SK-N-SH treated with all-trans-retinoic acid at 6 μM for 48 hours (cell line): ENCODE data around the gene ALDH8A1.

ENCODE experiments used
- ATAC-seq: fragments of 200-7000 bp; cut with Tn5 transposase; 3 replicates; pipeline ENCODE4 v1.9.1; 2020; ENCODE audit warnings: mild to moderate bottlenecking, moderate library complexity
- BACH2 ChIP-seq: fragments of 250-450 bp; sonication (Bioruptor Pico); IDR thresholded peaks from 2 replicates; pipeline ENCODE4 v1.9.0; 2021; ENCODE audit warnings: mild to moderate bottlenecking, borderline replicate concordance
- CREB5 ChIP-seq: fragments of 250-450 bp; sonication (Bioruptor Pico); IDR thresholded peaks from 2 replicates; pipeline ENCODE4 v1.5.1; 2020; ENCODE audit warnings: low read depth, mild to moderate bottlenecking, moderate library complexity
- CSDC2 ChIP-seq: fragments of 250-450 bp; sonication (Bioruptor Pico); IDR thresholded peaks from 2 replicates; pipeline ENCODE4 v1.5.0; 2020; ENCODE audit warnings: mild to moderate bottlenecking, moderate library complexity
- CSRNP3 ChIP-seq: fragments of 250-450 bp; sonication (Bioruptor Pico); IDR thresholded peaks from 2 replicates; pipeline ENCODE4 v1.5.1; 2021; ENCODE audit warnings: mild to moderate bottlenecking, moderate library complexity
- ESRRG ChIP-seq: fragments of 250-450 bp; sonication (Bioruptor Pico); IDR thresholded peaks from 2 replicates; pipeline ENCODE4 v1.6.1; 2021; ENCODE audit warnings: mild to moderate bottlenecking
- GLIS3 ChIP-seq: fragments of 250-450 bp; sonication (Bioruptor Pico); IDR thresholded peaks from 2 replicates; pipeline ENCODE4 v1.5.0; 2020; ENCODE audit warnings: mild to moderate bottlenecking, moderate library complexity
- ISL1 ChIP-seq: fragments of 250-450 bp; sonication (Bioruptor Pico); IDR thresholded peaks from 2 replicates; pipeline ENCODE4 v2.1.2; 2022; ENCODE audit warnings: mild to moderate bottlenecking, moderate library complexity
- OSR1 ChIP-seq: fragments of 250-450 bp; sonication (Bioruptor Pico); IDR thresholded peaks from 2 replicates; pipeline ENCODE4 v1.8.0; 2022; ENCODE audit warnings: moderate library complexity, mild to moderate bottlenecking, inconsistent platforms
- PPARA ChIP-seq: fragments of 250-450 bp; sonication (Bioruptor Pico); IDR thresholded peaks from 2 replicates; pipeline ENCODE4 v1.5.0; 2020; ENCODE audit warnings: mild to moderate bottlenecking, borderline replicate concordance
- RARB ChIP-seq: fragments of 250-450 bp; sonication (Bioruptor Pico); IDR thresholded peaks from 2 replicates; pipeline ENCODE4 v1.8.0; 2021; ENCODE audit warnings: mild to moderate bottlenecking, moderate library complexity
- SNAI2 ChIP-seq: fragments of 250-450 bp; sonication (Bioruptor Pico); IDR thresholded peaks from 2 replicates; pipeline ENCODE4 v1.5.0; 2020; ENCODE audit warnings: mild to moderate bottlenecking, moderate library complexity
- TCF4 ChIP-seq: fragments of 250-450 bp; sonication (Bioruptor Pico); IDR thresholded peaks from 2 replicates; pipeline ENCODE4 v1.8.0; 2021; ENCODE audit warnings: mild to moderate bottlenecking, moderate library complexity, borderline replicate concordance
- TOX ChIP-seq: fragments of 250-450 bp; sonication (Bioruptor Pico); IDR thresholded peaks from 2 replicates; pipeline ENCODE4 v1.8.0; 2021; ENCODE audit warnings: mild to moderate bottlenecking, moderate library complexity, borderline replicate concordance
- TSHZ2 ChIP-seq: fragments of 250-450 bp; sonication (Bioruptor Pico); IDR thresholded peaks from 2 replicates; pipeline ENCODE4 v1.5.0; 2020; ENCODE audit warnings: mild to moderate bottlenecking, moderate library complexity
- ZC3H10 ChIP-seq: fragments of 250-450 bp; sonication (Bioruptor Pico); IDR thresholded peaks from 2 replicates; pipeline ENCODE4 v1.5.1; 2021; ENCODE audit warnings: mild to moderate bottlenecking, moderate library complexity
- ZFP3 ChIP-seq: fragments of 250-450 bp; sonication (Bioruptor Pico); IDR thresholded peaks from 2 replicates; pipeline ENCODE4 v1.5.0; 2020; ENCODE audit warnings: mild to moderate bottlenecking, moderate library complexity
- ZFP30 ChIP-seq: fragments of 450-650 bp; formaldehyde crosslinking; IDR thresholded peaks from 2 replicates; pipeline ENCODE4 v1.5.0; 2022; ENCODE audit warnings: mild to moderate bottlenecking, moderate library complexity
- ZNF565 ChIP-seq: fragments of 450-650 bp; formaldehyde crosslinking; conservative IDR thresholded peaks from 2 replicates; pipeline ENCODE4 v1.5.0; 2020; ENCODE audit warnings: low read depth, mild to moderate bottlenecking, moderate library complexity
- ZNF70 ChIP-seq: fragments of 450-650 bp; formaldehyde crosslinking; IDR thresholded peaks from 2 replicates; pipeline ENCODE4 v1.5.0; 2020; ENCODE audit warnings: mild to moderate bottlenecking, moderate library complexity
- ZNF8 ChIP-seq: fragments of 450-650 bp; formaldehyde crosslinking; IDR thresholded peaks from 2 replicates; pipeline ENCODE4 v1.5.0; 2020; ENCODE audit warnings: mild to moderate bottlenecking, moderate library complexity
- TF ChIP-seq, protein P1 (sequence below): fragments of 250-450 bp; sonication (Bioruptor Pico); IDR thresholded peaks from 2 replicates; pipeline ENCODE4 v1.8.0; 2020; ENCODE audit warnings: mild to moderate bottlenecking, moderate library complexity, borderline replicate concordance
- TF ChIP-seq, protein P2 (sequence below): fragments of 250-450 bp; sonication (Bioruptor Pico); IDR thresholded peaks from 2 replicates; pipeline ENCODE4 v1.8.0; 2021; ENCODE audit warnings: low read depth, mild to moderate bottlenecking, moderate library complexity, borderline replicate concordance

The ALDH8A1 gene

DNA sequence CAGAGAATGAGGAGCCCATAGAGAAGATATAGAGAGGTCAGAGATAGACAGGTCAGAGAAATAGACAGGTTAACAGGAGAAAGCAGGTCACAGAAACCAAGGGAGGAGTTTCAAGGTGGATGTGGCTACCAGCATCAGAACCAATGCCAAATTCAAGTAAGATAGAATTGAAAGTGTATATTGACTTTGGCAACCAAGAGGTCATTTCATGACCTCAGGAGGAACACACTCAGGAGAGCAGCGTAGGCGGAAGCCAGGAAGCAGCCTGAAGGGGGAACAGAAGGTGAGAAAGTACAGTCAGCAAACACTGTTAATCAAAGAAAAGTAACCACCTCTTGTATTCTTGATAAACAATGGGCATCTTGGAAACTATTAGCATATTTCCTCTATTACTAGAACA is 33.9 kb upstream of the ALDH8A1 start (continued):
- TF ChIP-seq ZNF8 (CRISPR knock-in tag) (no peak), ZFP3 (CRISPR knock-in tag) (no peak)

DNA sequence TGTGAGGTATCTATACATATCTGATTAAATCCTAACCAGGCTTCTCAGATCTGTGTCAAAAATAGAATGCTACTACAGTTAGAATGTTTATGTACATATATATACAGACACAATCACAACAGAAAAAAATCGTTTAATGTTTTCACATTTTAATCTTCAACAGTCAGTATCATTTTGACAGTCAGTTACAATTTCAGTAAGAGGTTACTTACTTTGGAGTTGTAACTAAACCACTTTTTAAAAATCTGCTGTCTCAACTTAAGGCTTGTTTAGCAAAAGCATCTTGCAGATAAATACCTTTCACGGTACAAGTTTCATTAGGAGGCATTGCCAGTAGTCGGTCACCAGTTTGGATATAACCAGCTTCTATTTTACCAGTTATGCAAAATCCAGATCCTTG is 32.3 kb upstream of the ALDH8A1 start:
- no peak for TF ChIP-seq ZNF8 (CRISPR knock-in tag)
- ATAC-seq: no peak

DNA sequence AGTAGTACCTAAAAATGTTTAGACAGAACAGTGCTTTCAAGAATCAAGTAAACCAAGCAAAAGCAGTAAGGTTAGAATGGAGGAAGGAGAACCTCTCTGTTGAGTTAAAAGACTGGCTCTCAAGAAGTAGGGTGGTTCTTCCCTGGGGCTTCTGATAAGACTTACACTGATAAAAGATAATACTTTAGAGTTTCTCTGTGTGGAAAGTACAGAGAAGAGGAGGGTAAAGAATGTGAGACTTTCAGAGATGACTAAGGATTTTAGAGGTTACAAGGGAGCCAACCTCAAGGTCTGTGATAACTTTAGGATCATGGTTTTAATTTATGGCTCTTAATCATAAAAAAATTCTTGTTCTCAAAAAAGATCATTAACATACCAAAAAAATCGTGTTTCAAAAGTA is 30.9 kb upstream of the ALDH8A1 start:
- ATAC-seq: no peak

DNA sequence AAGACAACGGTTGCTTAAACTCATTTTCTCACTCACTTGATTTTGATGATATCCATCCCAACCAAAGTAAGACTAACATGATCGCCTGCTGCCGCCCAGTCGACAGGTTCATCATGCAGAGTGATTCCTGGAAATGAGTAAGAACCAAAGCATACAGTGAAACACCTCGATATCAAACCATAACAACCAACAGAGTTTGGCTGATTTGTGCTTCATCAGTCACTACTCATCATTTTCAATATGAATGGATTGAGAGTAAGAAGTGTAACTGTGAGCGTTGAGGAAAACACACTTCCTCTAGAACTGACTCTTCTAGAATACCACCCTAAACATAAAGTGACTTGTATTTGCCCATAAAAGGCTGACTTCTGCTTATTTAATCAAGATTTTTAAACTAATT is 29.2 kb upstream of the ALDH8A1 start:
- TF ChIP-seq SNAI2 (CRISPR knock-in tag) (no peak), ZFP3 (CRISPR knock-in tag) (no peak), TCF4 (CRISPR knock-in tag) (no peak), CREB5 (CRISPR knock-in tag) (no peak), BACH2 (CRISPR knock-in tag) (no peak), TOX (no peak)
- no peak for ATAC-seq

More for the DNA sequence above, 30.9 kb upstream of the ALDH8A1 start:
- no peak for TF ChIP-seq ISL1 (CRISPR knock-in tag)
- no peak for TF ChIP-seq SNAI2 (CRISPR knock-in tag)
- TF ChIP-seq ZFP30: no peak
- TF ChIP-seq ZNF70 (CRISPR knock-in tag): no peak
- no peak for TF ChIP-seq CREB5 (CRISPR knock-in tag)
- TF ChIP-seq, protein P1, sequence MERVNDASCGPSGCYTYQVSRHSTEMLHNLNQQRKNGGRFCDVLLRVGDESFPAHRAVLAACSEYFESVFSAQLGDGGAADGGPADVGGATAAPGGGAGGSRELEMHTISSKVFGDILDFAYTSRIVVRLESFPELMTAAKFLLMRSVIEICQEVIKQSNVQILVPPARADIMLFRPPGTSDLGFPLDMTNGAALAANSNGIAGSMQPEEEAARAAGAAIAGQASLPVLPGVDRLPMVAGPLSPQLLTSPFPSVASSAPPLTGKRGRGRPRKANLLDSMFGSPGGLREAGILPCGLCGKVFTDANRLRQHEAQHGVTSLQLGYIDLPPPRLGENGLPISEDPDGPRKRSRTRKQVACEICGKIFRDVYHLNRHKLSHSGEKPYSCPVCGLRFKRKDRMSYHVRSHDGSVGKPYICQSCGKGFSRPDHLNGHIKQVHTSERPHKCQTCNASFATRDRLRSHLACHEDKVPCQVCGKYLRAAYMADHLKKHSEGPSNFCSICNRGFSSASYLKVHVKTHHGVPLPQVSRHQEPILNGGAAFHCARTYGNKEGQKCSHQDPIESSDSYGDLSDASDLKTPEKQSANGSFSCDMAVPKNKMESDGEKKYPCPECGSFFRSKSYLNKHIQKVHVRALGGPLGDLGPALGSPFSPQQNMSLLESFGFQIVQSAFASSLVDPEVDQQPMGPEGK (CRISPR knock-in tag): no peak
- no peak for TF ChIP-seq BACH2 (CRISPR knock-in tag)
- no peak for TF ChIP-seq GLIS3 (CRISPR knock-in tag)
- no peak for TF ChIP-seq CSRNP3
- no peak for TF ChIP-seq RARB (CRISPR knock-in tag)
- no peak for TF ChIP-seq PPARA (CRISPR knock-in tag)
- TF ChIP-seq TOX: no peak
- TF ChIP-seq CSDC2 (CRISPR knock-in tag): no peak
- TF ChIP-seq ZC3H10: no peak
- TF ChIP-seq ZFP3 (CRISPR knock-in tag): no peak
- no peak for TF ChIP-seq ESRRG (CRISPR knock-in tag)

GRCh38 chr6:134974370-134974769 is 24.5 kb upstream of the ALDH8A1 start:
- no peak for ATAC-seq
- TF ChIP-seq PPARA (CRISPR knock-in tag) (no peak), ZNF70 (CRISPR knock-in tag) (no peak), ISL1 (CRISPR knock-in tag) (no peak), OSR1 (CRISPR knock-in tag) (no peak), TOX (no peak), ESRRG (CRISPR knock-in tag) (no peak), CSDC2 (CRISPR knock-in tag) (no peak), CSRNP3 (no peak), ZFP30 (no peak), ZFP3 (CRISPR knock-in tag) (no peak), BACH2 (CRISPR knock-in tag) (no peak), SNAI2 (CRISPR knock-in tag) (no peak), TCF4 (CRISPR knock-in tag) (no peak), ZC3H10 (no peak), TSHZ2 (CRISPR knock-in tag) (no peak), ZNF565 (CRISPR knock-in tag) (no peak)
- TF ChIP-seq, protein P2, sequence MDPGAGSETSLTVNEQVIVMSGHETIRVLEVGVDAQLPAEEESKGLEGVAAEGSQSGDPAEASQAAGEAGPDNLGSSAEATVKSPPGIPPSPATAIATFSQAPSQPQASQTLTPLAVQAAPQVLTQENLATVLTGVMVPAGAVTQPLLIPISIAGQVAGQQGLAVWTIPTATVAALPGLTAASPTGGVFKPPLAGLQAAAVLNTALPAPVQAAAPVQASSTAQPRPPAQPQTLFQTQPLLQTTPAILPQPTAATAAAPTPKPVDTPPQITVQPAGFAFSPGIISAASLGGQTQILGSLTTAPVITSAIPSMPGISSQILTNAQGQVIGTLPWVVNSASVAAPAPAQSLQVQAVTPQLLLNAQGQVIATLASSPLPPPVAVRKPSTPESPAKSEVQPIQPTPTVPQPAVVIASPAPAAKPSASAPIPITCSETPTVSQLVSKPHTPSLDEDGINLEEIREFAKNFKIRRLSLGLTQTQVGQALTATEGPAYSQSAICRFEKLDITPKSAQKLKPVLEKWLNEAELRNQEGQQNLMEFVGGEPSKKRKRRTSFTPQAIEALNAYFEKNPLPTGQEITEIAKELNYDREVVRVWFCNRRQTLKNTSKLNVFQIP: no peak
